H1 (cell line): Measurements from ENCODE around the gene RTTN. TPM values are rescaled to one million over a fixed set of nuclear protein-coding genes. Genes with fewer than 3 reads are reported as not detected.

Experiments
- CTCF ChIA-PET: fragments of 300-600 bp; sonication (Branson Sonifier 250); formaldehyde crosslinking; loops from one replicate; lab custom pipeline; 2021; ENCODE audit not compliant: partially characterized antibody; lab: Charles Lee
- POLR2A ChIA-PET: fragments of 300-600 bp; sonication (Branson Sonifier 250); formaldehyde crosslinking; loops from one replicate; lab custom pipeline; 2021; ENCODE audit warnings: inconsistent platforms; ENCODE audit not compliant: partially characterized antibody; lab: Charles Lee
- DNase-seq, 2 experiments: peaks; one replicate each; pipeline versions ENCODE4 v3.0.0 to v3.0.0-alpha.2; 2010 to 2022; ENCODE audit warnings: low spot score in 2 of 2, low read depth in 1 of 2, mixed read lengths in 1 of 2
- FAIRE-seq: peaks from 2 replicates; lab custom pipeline; 2011; peaks lifted over from hg19 to GRCh38; lab: Jason Lieb, UNC
- H2AFZ ChIP-seq: 2 replicates; pipeline ENCODE4 v1.8.1; 2012; ENCODE audit warnings: low read length, inconsistent platforms
- H2AK5ac ChIP-seq: 2 replicates; pipeline ENCODE4 v1.6.1; 2013; ENCODE audit warnings: low read depth, low read length
- H2BK120ac ChIP-seq: replicated peaks from 2 replicates; pipeline ENCODE3; 2013; ENCODE audit warnings: low read depth, low read length, inconsistent platforms
- H2BK12ac ChIP-seq: 2 replicates; pipeline ENCODE4 v1.6.1; 2013; ENCODE audit warnings: low read depth, low read length
- H2BK15ac ChIP-seq: 2 replicates; pipeline ENCODE4 v1.6.1; 2013; ENCODE audit warnings: low read length
- H2BK20ac ChIP-seq: 2 replicates; pipeline ENCODE4 v1.6.1; 2013; ENCODE audit warnings: low read length
- H2BK5ac ChIP-seq: 2 replicates; pipeline ENCODE4 v1.6.1; 2013; ENCODE audit warnings: low read depth, low read length
- H3K14ac ChIP-seq: 2 replicates; pipeline ENCODE4 v1.6.1; 2013; ENCODE audit warnings: inconsistent platforms; ENCODE audit not compliant: insufficient read length
- H3K18ac ChIP-seq: 2 replicates; pipeline ENCODE4 v1.6.1; 2013; ENCODE audit warnings: low read length; ENCODE audit errors: extremely low read depth
- H3K23ac ChIP-seq: 2 replicates; pipeline ENCODE4 v1.6.1; 2013; ENCODE audit warnings: inconsistent platforms; ENCODE audit not compliant: insufficient read length
- H3K23me2 ChIP-seq: 2 replicates; pipeline ENCODE4 v1.6.1; 2013; ENCODE audit warnings: low read depth, low read length
- H3K27ac ChIP-seq: 2 replicates; pipeline ENCODE4 v1.6.1; 2011; ENCODE audit warnings: low read depth, low read length, inconsistent platforms
- H3K27me3 ChIP-seq, 4 experiments: replicated peaks in 1 of 4; 1 replicate in 1 of 4; 2 replicates in 3 of 4; pipeline versions ENCODE4 v1.6.1 to v1.8.1; 2011 to 2013; ENCODE audit warnings: low read length in 3 of 4, mild to moderate bottlenecking in 3 of 4, inconsistent platforms in 2 of 4, mixed read lengths in 2 of 4, moderate library complexity in 1 of 4; ENCODE audit not compliant: control insufficient read depth in 3 of 4, insufficient read depth in 3 of 4; ENCODE audit errors: extremely low read depth in 1 of 4
- H3K36me3 ChIP-seq, 4 experiments: 2 replicates each; pipeline versions ENCODE4 v1.6.1 to v1.8.1; 2011 to 2013; ENCODE audit warnings: mild to moderate bottlenecking in 4 of 4, low read length in 3 of 4, moderate library complexity in 2 of 4, control low read depth in 1 of 4, inconsistent platforms in 1 of 4; ENCODE audit not compliant: insufficient read depth in 4 of 4, control insufficient read depth in 2 of 4
- H3K4ac ChIP-seq: replicated peaks from 2 replicates; pipeline ENCODE3; 2013; ENCODE audit warnings: low read length, low read depth, mixed read lengths, inconsistent platforms; ENCODE audit not compliant: insufficient read length
- H3K4me1 ChIP-seq, 4 experiments: replicated peaks in 1 of 4; 1 replicate in 1 of 4; 2 replicates in 3 of 4; pipeline versions ENCODE4 v1.6.1 to v1.8.1; 2011 to 2013; ENCODE audit warnings: low read length in 3 of 4, inconsistent platforms in 2 of 4, mixed read lengths in 1 of 4; ENCODE audit not compliant: insufficient read depth in 4 of 4, control insufficient read depth in 3 of 4
- H3K4me2 ChIP-seq, 2 experiments: 2 replicates each; pipeline versions ENCODE4 v1.6.1 to v1.8.1; 2011 to 2013; ENCODE audit warnings: low read depth in 2 of 2, low read length in 2 of 2, control low read depth in 1 of 2, inconsistent platforms in 1 of 2, mild to moderate bottlenecking in 1 of 2; ENCODE audit not compliant: insufficient read depth in 1 of 2
- H3K4me3 ChIP-seq, 4 experiments: fragments of 200-600, 300-600 bp in 1 of 4; sonication (generic), shearing (Covaris generic), sonication (Bioruptor Twin) in 1 of 4; 2 replicates each; pipeline versions ENCODE4 v1.5.1 to v1.8.1; 2011 to 2016; ENCODE audit warnings: low read length in 4 of 4, low read depth in 3 of 4, control low read depth in 2 of 4, inconsistent platforms in 2 of 4, mild to moderate bottlenecking in 2 of 4, mixed read lengths in 1 of 4, moderate library complexity in 1 of 4; ENCODE audit not compliant: insufficient read depth in 2 of 4; ENCODE audit errors: extremely low read depth in 1 of 4
- H3K56ac ChIP-seq: replicated peaks from 2 replicates; pipeline ENCODE3; 2013; ENCODE audit warnings: low read depth, mild to moderate bottlenecking, mixed read lengths, low read length, inconsistent platforms; ENCODE audit not compliant: insufficient read length
- H3K79me1 ChIP-seq: 2 replicates; pipeline ENCODE4 v1.6.1; 2013; ENCODE audit warnings: low read depth, low read length, control low read depth
- H3K79me2 ChIP-seq, 2 experiments: 2 replicates each; pipeline versions ENCODE4 v1.6.1 to v1.8.1; 2012 to 2013; ENCODE audit warnings: low read length in 2 of 2, mild to moderate bottlenecking in 2 of 2, inconsistent platforms in 1 of 2; ENCODE audit not compliant: insufficient read depth in 2 of 2, control insufficient read depth in 1 of 2
- H3K9ac ChIP-seq, 4 experiments: replicated peaks in 1 of 4; 1 replicate in 1 of 4; 2 replicates in 3 of 4; pipeline versions ENCODE4 v1.6.1 to v1.8.1; 2011 to 2013; ENCODE audit warnings: low read depth in 3 of 4, low read length in 3 of 4, control low read depth in 2 of 4, mild to moderate bottlenecking in 2 of 4, moderate library complexity in 2 of 4, inconsistent platforms in 1 of 4; ENCODE audit errors: extremely low read depth in 1 of 4
- H3K9me3 ChIP-seq, 2 experiments: 2 replicates each; pipeline versions ENCODE4 v1.6.1 to v1.8.1; 2012 to 2013; ENCODE audit warnings: mild to moderate bottlenecking in 2 of 2, moderate library complexity in 2 of 2, control low read depth in 1 of 2, inconsistent platforms in 1 of 2, low read depth in 1 of 2, low read length in 1 of 2, mixed read lengths in 1 of 2; ENCODE audit not compliant: insufficient read depth in 2 of 2
- H4K20me1 ChIP-seq, 2 experiments: replicated peaks in 1 of 2; 2 replicates each; pipeline versions ENCODE3 to v1.8.1; 2011 to 2013; ENCODE audit warnings: inconsistent platforms in 2 of 2, low read length in 2 of 2, mild to moderate bottlenecking in 1 of 2; ENCODE audit not compliant: insufficient read depth in 2 of 2, control insufficient read depth in 1 of 2
- H4K5ac ChIP-seq: 2 replicates; pipeline ENCODE4 v1.6.1; 2013; ENCODE audit warnings: low read length, low read depth, mixed read lengths, inconsistent platforms; ENCODE audit not compliant: insufficient read length
- H4K8ac ChIP-seq: 2 replicates; pipeline ENCODE4 v1.8.0; 2013; ENCODE audit warnings: mild to moderate bottlenecking, moderate library complexity, low read length, inconsistent platforms; ENCODE audit not compliant: insufficient read depth; ENCODE audit errors: extremely low read depth
- H4K91ac ChIP-seq: replicated peaks from 2 replicates; pipeline ENCODE3; 2013; ENCODE audit warnings: low read length, mixed read lengths, inconsistent platforms; ENCODE audit not compliant: insufficient read length
- CEBPB ChIP-seq: IDR thresholded peaks from 2 replicates; pipeline ENCODE4 v1.6.1; 2012; ENCODE audit warnings: low read depth, low read length
- CHD1 ChIP-seq: IDR thresholded peaks from 2 replicates; pipeline ENCODE4 v1.6.1; 2012; ENCODE audit warnings: low read depth, low read length, improper control_type of control experiment
- CTBP2 ChIP-seq: IDR thresholded peaks from 2 replicates; pipeline ENCODE4 v1.7.0; 2011; ENCODE audit warnings: borderline replicate concordance, mild to moderate bottlenecking, moderate library complexity, mixed read lengths, low read length; ENCODE audit not compliant: insufficient read depth, insufficient read length
- EGR1 ChIP-seq: IDR thresholded peaks from 2 replicates; pipeline ENCODE4 v1.6.1; 2011; ENCODE audit warnings: low read depth, low read length, borderline replicate concordance
- HDAC6 ChIP-seq: IDR thresholded peaks from one replicate; pipeline ENCODE4 v1.7.1; 2012; ENCODE audit warnings: low read depth, mild to moderate bottlenecking, inconsistent platforms, low read length, moderate library complexity
- JUN ChIP-seq: IDR thresholded peaks from 2 replicates; pipeline ENCODE4 v1.6.1; 2011; ENCODE audit warnings: low read depth, mild to moderate bottlenecking, improper control_type of control experiment, low read length
- KDM5A ChIP-seq: fragments of 200-600 bp; IDR thresholded peaks from 2 replicates; pipeline ENCODE4 v1.7.1; 2012; ENCODE audit warnings: mild to moderate bottlenecking, low read length, inconsistent platforms, mixed read lengths
- MAFK ChIP-seq: IDR thresholded peaks from 2 replicates; pipeline ENCODE4 v1.6.1; 2012; ENCODE audit warnings: low read depth, mild to moderate bottlenecking, improper control_type of control experiment, low read length
- POLR2A ChIP-seq, 2 experiments: IDR thresholded peaks; 1 replicate in 1 of 2; 2 replicates in 1 of 2; pipeline ENCODE4 v1.6.1; 2011; ENCODE audit warnings: low read depth in 2 of 2, low read length in 2 of 2, mild to moderate bottlenecking in 2 of 2; ENCODE audit errors: control extremely low read depth in 1 of 2
- SIN3A ChIP-seq, 2 experiments: IDR thresholded peaks in 1 of 2; conservative IDR thresholded peaks in 1 of 2; 2 replicates each; pipeline ENCODE4 v1.6.1; 2011 to 2012; ENCODE audit warnings: low read length in 2 of 2, improper control_type of control experiment in 1 of 2, low read depth in 1 of 2, mild to moderate bottlenecking in 1 of 2
- SP1 ChIP-seq: IDR thresholded peaks from 2 replicates; pipeline ENCODE4 v1.6.1; 2011; ENCODE audit warnings: low read depth, low read length
- SUZ12 ChIP-seq: fragments of 200-600 bp; sonication (generic); IDR thresholded peaks from 2 replicates; pipeline ENCODE4 v1.6.1; 2012; ENCODE audit warnings: mild to moderate bottlenecking, inconsistent platforms, low read length, moderate library complexity, mixed read lengths
- TAF1 ChIP-seq: IDR thresholded peaks from 2 replicates; pipeline ENCODE4 v1.6.1; 2011; ENCODE audit warnings: mild to moderate bottlenecking, low read depth, low read length
- WGBS, 2 experiments: shearing (Covaris generic) in 1 of 2; methylation state at CpG; one replicate each; pipeline versions ENCODE4 v1.1.6 to v1.1.7; 2013 to 2015; ENCODE audit warnings: low lambda C conversion rate in 2 of 2, mixed read lengths in 2 of 2, inconsistent platforms in 1 of 2, low coverage in 1 of 2, missing lambda C conversion rate in 1 of 2; ENCODE audit not compliant: insufficient replicate concordance in 2 of 2, insufficient coverage in 1 of 2, insufficient read length in 1 of 2; ENCODE audit errors: extremely low coverage in 1 of 2, missing lambda C conversion rate in 1 of 2; 5-methylcytosine and 5-hydroxymethylcytosine counted together
- polyA plus RNA-seq, 7 experiments: library from polyadenylated mRNA; depleted of rRNA in 3 of 7; stranded (reverse) in 5 of 7; unstranded in 2 of 7; fragments of >200 nt in 5 of 7; fragments of 200-250 nt in 2 of 7; gene quantifications; 1 replicate in 5 of 7; 2 replicates in 1 of 7; 4 replicates in 1 of 7; pipeline versions ENCODE4 v1.2.1 to v1.2.3, GENCODE V29; 2011 to 2013; ENCODE audit warnings: missing spikeins in 2 of 7, mixed read lengths in 2 of 7
- total RNA-seq: library from RNA; stranded (reverse); fragmentation: NEBNext Ultra II Directional; extraction: Animal tissue kit (Norgen Biotek cat#: 25700); gene quantifications from 2 replicates; pipeline ENCODE4 v1.2.1, GENCODE V29; 2021

Gene RTTN
- total and polyA plus RNA-seq, 2 of the 8 experiments (the other 6 are each of a cell fraction or from before 2014, with no cell fraction given), result 9.1 to 21.4 TPM

DNA sequence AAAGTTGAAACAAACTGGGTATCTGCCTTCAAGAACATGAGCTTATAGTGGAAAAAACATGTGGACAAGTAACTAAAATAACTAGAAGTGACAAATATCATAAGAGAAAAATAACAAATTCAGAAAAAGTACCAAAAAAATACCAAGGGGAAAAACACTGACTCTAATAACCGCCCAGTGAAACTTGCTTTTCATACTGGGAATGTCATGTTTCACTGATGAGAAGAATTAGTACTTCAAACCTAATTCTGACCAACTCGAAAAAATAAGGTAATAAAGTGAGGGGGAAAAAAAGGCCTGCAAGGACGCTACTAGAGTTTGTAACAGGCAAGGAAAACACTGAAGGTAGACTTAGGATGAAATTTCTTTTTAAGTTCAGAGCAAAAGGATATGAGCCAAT lies 83.6 kb downstream of the RTTN start:
- no peak overlapping the region for H2BK20ac ChIP-seq
- 80% methylated on average over 3 of the region's 3 CpGs; no CpG with 5 or more reads in 1 of the 2 experiments for WGBS, 2 experiments
- no peak overlapping the region for H2AK5ac ChIP-seq
- no peak overlapping the region for H3K4ac ChIP-seq
- no peaks in the 10 kb centered on the region for H3K9me3 ChIP-seq
- DNase-seq (no peak), FAIRE-seq (no peak)
- ChIA-PET CTCF (no interaction called here), POLR2A (no interaction called here)
- H2BK12ac ChIP-seq, result no peak overlapping the region
- H3K9ac ChIP-seq, result no peak overlapping the region
- H3K23me2 ChIP-seq, result no peaks in the 10 kb centered on the region
- no peak overlapping the region for H2BK5ac ChIP-seq
- H3K18ac ChIP-seq, result no peak overlapping the region
- no peaks in the 10 kb centered on the region for H3K4me1 ChIP-seq
- no peak overlapping the region for H3K23ac ChIP-seq
- no peak overlapping the region for H4K91ac ChIP-seq
- H2BK120ac ChIP-seq, result no peak overlapping the region
- no peak overlapping the region for H3K56ac ChIP-seq
- H4K20me1 ChIP-seq, result no peaks in the 10 kb centered on the region
- no peak overlapping the region for H2AFZ ChIP-seq
- no peaks in the 10 kb centered on the region for H3K79me2 ChIP-seq
- no peak overlapping the region for H4K8ac ChIP-seq
- no peak overlapping the region for H3K27ac ChIP-seq
- H3K4me3 ChIP-seq, result no peak overlapping the region
- H3K27me3 ChIP-seq, result no peaks in the 10 kb centered on the region
- TF ChIP-seq JUN (no peak), CHD1 (no peak), SUZ12 (no peak), EGR1 (no peak), POLR2A (IDR thresholded peaks at IDR 0.05; ENCODE audit: control extremely low read depth in 1 of 2, low read depth in 2 of 2, low read length in 2 of 2) (no peak), CTBP2 (no peak), CEBPB (no peak), SP1 (no peak), HDAC6 (no peak), SIN3A (conservative IDR thresholded peaks at IDR 0.05 in 1 of 2, IDR thresholded peaks at IDR 0.05 in 1 of 2; ENCODE audit: low read depth in 1 of 2, low read length in 2 of 2) (no peak), TAF1 (no peak), MAFK (no peak), KDM5A (no peak)
- H2BK15ac ChIP-seq, result no peak overlapping the region
- no peaks in the 10 kb centered on the region for H3K79me1 ChIP-seq
- no peak overlapping the region for H3K4me2 ChIP-seq
- no peak overlapping the region for H3K14ac ChIP-seq
- H4K5ac ChIP-seq, result no peak overlapping the region
- peaks cover 0 to 4% (median 0%) of the 10 kb centered on the region in 4 experiments; a peak in 1 of 8 replicates for H3K36me3 ChIP-seq
